GM12874 (cell line): ENCODE results near the gene NINL.

ENCODE experiments used
- TF ChIP-seq, protein P1 (sequence below): IDR thresholded peaks from 2 replicates; pipeline ENCODE4 v1.5.1; 2011; ENCODE audit warnings: low read depth, mild to moderate bottlenecking, control low read depth, low read length, moderate library complexity; ENCODE audit not compliant: insufficient read depth

The NINL gene

GRCh38 chr20:25479638-25480037 lies 105.7 kb downstream of the NINL start:
- TF ChIP-seq, protein P1, sequence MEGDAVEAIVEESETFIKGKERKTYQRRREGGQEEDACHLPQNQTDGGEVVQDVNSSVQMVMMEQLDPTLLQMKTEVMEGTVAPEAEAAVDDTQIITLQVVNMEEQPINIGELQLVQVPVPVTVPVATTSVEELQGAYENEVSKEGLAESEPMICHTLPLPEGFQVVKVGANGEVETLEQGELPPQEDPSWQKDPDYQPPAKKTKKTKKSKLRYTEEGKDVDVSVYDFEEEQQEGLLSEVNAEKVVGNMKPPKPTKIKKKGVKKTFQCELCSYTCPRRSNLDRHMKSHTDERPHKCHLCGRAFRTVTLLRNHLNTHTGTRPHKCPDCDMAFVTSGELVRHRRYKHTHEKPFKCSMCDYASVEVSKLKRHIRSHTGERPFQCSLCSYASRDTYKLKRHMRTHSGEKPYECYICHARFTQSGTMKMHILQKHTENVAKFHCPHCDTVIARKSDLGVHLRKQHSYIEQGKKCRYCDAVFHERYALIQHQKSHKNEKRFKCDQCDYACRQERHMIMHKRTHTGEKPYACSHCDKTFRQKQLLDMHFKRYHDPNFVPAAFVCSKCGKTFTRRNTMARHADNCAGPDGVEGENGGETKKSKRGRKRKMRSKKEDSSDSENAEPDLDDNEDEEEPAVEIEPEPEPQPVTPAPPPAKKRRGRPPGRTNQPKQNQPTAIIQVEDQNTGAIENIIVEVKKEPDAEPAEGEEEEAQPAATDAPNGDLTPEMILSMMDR: no peak

DNA sequence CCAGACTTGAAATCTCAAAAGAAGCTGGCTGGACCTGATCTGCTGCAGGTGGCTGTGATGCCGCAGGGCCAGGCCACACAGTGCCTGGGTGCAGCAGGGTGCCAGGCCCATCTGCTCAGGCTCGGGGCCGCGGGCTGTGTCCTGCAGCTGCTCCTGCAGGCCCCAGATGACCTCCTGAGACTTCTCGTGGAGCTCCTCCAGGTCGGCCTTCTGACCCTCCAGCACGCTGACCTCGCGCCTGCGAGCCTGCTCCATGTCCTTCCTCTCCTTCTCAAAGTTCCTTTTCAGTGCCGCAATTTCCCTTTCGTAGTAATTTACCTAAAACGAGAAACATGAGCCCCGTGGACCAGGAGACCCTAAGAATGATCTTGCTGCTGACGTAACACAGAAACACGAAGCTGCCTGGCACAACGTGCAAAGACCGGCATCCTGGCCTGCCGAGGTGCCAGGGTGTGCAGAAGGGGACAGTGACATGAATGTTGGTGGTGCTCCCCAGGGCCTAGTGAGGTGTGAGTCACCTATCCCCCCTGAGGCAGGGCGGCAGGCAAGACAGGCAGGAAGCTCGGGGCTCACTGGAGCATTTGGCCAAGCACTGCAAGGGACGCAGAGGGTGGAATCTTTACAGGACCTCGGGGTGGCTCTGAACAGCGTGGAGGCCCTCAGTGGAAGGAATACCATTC lies 106.3 kb downstream of the NINL start:
- TF ChIP-seq, protein P1: no peak

GRCh38 chr20:25477014-25477882 lies 108.1 kb downstream of the NINL start:
- TF ChIP-seq, protein P1: no peak

- TF ChIP-seq, protein P1: no peak
Observed at GRCh38 chr20:25476106-25477013, 109.0 kb downstream of the NINL start.

DNA sequence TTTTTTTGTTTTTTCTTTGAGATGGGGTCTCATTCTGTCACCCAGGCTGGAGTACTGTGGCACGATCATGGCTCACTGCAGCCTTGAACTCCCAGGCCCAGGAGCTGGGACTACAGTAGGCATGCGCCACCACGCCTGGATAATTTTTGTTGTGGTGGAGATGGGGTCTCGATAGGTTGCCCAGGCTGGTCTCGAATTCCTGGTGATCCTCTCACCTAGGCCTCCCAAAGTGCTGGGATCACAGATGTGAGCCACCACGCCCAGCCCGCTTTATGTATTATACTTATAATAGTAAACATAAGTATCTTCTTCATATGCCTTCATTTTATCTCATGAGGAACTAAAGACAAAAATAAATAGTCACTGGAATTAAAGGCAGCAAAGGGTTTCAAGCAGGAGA lies 114.3 kb downstream of the NINL start:
- TF ChIP-seq, protein P1: no peak

GRCh38 chr20:25470045-25470444 lies 115.3 kb downstream of the NINL start:
- TF ChIP-seq, protein P1: peak; percentile 69

DNA sequence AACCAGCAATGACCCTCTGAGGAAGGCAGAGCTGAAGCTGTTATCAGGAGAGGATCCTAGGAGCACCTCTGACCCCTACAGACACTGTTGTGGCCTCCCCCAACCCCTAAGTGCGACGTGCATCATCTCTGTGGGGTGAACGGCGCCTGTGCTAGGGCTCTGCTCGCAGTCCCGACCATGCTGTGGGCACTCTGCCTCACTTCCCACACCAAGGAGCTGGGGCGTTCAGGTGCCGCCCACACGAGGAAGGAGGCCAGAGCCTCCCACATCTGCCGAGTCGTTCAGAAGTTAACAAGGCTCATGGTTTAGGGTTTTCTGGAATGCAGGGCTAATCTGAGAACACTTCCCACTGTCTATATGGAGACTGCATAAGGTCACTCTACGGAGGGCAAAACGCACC lies 115.8 kb downstream of the NINL start:
- TF ChIP-seq, protein P1: no peak
